ENCODE data around the gene FKBP2. TPM values are rescaled to one million over a fixed set of nuclear protein-coding genes. Genes with fewer than 3 reads are reported as not detected.
A peak's percentile ranks its signal among the peaks of the same experiment; 100 is the strongest.

FKBP2 gene
- total and polyA plus RNA-seq, 2 of the 13 experiments (the other 11 are each of a cell fraction or from before 2014, with no cell fraction given), result 30.1 to 53.3 TPM

DNA sequence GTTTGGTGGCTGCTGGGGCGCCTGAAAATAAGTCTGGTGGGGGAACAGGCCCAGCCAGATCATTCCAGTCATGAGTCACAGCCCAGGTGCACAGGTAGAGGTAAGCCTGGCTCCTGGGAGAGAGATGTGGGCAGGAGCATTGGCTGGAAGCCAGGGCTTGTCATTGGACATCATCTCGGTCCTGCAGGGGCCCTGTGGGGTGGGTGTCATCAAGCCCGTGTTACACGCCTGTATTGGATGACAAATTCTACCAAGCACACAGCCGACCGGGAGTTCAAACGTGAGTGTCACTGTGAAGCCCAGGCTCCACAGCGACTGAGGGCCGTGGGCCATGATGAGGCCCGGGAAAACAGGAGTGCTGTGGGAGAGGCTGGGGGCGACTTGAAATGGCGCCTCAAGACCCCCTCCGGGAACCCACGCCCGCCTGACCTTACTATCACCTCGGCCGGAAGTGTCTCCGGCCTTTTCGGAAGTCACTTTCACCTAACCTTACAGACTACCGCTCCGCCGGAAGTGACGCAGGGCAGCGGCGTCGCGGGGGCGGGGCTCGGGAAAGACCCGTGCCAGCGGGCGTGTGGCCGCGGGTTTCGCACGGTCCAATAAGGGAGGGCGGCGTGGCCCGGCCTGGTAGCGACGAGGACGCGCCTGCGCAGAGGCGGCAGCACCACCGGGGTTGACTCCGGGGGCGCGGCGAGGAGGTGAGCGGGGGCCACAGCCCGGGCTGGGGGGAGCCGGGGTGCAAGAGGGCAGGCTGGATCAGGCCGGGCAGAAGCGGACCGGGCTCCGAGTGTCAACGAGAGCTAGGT, at the start of gene FKBP2 (continued):
- TF ChIP-seq SSRP1 (CRISPR knock-in tag; IDR thresholded peaks at IDR 0.05) (peak; percentile 89), HHEX (CRISPR knock-in tag; IDR thresholded peaks at IDR 0.05) (no peak), ZNF121 (CRISPR knock-in tag; IDR thresholded peaks at IDR 0.05) (no peak), ZNF577 (CRISPR knock-in tag; IDR thresholded peaks at IDR 0.05; ENCODE audit: borderline replicate concordance, low read depth) (no peak), ZNF550 (CRISPR knock-in tag; IDR thresholded peaks at IDR 0.05; ENCODE audit: borderline replicate concordance) (no peak), ZNF589 (CRISPR knock-in tag; conservative IDR thresholded peaks at IDR 0.05) (no peak), ZNF326 (CRISPR knock-in tag; IDR thresholded peaks at IDR 0.05; ENCODE audit: borderline replicate concordance) (no peak), NFIB (CRISPR knock-in tag; IDR thresholded peaks at IDR 0.05; ENCODE audit: borderline replicate concordance) (no peak), TAF15 (IDR thresholded peaks at IDR 0.05; ENCODE audit: low read depth, low read length, poor library complexity, severe bottlenecking) (peak; percentile 90), ZNF773 (CRISPR knock-in tag; IDR thresholded peaks at IDR 0.05; ENCODE audit: borderline replicate concordance) (peak; percentile 41; the same call in 1 of the 2 replicates), ZNF781 (CRISPR knock-in tag; IDR thresholded peaks at IDR 0.05; ENCODE audit: borderline replicate concordance, not compliant biosample characterization) (no peak), ZNF607 (CRISPR knock-in tag; IDR thresholded peaks at IDR 0.05; ENCODE audit: borderline replicate concordance) (peak; percentile 79), MED13 (CRISPR knock-in tag; IDR thresholded peaks at IDR 0.05) (0 out of 2 replicates have a peak, but pooled peaks have one; percentile 29)
- TF ChIP-seq, protein P1, sequence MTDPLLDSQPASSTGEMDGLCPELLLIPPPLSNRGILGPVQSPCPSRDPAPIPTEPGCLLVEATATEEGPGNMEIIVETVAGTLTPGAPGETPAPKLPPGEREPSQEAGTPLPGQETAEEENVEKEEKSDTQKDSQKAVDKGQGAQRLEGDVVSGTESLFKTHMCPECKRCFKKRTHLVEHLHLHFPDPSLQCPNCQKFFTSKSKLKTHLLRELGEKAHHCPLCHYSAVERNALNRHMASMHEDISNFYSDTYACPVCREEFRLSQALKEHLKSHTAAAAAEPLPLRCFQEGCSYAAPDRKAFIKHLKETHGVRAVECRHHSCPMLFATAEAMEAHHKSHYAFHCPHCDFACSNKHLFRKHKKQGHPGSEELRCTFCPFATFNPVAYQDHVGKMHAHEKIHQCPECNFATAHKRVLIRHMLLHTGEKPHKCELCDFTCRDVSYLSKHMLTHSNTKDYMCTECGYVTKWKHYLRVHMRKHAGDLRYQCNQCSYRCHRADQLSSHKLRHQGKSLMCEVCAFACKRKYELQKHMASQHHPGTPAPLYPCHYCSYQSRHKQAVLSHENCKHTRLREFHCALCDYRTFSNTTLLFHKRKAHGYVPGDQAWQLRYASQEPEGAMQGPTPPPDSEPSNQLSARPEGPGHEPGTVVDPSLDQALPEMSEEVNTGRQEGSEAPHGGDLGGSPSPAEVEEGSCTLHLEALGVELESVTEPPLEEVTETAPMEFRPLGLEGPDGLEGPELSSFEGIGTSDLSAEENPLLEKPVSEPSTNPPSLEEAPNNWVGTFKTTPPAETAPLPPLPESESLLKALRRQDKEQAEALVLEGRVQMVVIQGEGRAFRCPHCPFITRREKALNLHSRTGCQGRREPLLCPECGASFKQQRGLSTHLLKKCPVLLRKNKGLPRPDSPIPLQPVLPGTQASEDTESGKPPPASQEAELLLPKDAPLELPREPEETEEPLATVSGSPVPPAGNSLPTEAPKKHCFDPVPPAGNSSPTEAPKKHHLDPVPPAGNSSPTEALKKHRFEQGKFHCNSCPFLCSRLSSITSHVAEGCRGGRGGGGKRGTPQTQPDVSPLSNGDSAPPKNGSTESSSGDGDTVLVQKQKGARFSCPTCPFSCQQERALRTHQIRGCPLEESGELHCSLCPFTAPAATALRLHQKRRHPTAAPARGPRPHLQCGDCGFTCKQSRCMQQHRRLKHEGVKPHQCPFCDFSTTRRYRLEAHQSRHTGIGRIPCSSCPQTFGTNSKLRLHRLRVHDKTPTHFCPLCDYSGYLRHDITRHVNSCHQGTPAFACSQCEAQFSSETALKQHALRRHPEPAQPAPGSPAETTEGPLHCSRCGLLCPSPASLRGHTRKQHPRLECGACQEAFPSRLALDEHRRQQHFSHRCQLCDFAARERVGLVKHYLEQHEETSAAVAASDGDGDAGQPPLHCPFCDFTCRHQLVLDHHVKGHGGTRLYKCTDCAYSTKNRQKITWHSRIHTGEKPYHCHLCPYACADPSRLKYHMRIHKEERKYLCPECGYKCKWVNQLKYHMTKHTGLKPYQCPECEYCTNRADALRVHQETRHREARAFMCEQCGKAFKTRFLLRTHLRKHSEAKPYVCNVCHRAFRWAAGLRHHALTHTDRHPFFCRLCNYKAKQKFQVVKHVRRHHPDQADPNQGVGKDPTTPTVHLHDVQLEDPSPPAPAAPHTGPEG (CRISPR knock-in tag; IDR thresholded peaks at IDR 0.05), result peak; percentile 88
- TF ChIP-seq, protein P2, sequence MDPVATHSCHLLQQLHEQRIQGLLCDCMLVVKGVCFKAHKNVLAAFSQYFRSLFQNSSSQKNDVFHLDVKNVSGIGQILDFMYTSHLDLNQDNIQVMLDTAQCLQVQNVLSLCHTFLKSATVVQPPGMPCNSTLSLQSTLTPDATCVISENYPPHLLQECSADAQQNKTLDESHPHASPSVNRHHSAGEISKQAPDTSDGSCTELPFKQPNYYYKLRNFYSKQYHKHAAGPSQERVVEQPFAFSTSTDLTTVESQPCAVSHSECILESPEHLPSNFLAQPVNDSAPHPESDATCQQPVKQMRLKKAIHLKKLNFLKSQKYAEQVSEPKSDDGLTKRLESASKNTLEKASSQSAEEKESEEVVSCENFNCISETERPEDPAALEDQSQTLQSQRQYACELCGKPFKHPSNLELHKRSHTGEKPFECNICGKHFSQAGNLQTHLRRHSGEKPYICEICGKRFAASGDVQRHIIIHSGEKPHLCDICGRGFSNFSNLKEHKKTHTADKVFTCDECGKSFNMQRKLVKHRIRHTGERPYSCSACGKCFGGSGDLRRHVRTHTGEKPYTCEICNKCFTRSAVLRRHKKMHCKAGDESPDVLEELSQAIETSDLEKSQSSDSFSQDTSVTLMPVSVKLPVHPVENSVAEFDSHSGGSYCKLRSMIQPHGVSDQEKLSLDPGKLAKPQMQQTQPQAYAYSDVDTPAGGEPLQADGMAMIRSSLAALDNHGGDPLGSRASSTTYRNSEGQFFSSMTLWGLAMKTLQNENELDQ (CRISPR knock-in tag; IDR thresholded peaks at IDR 0.05; ENCODE audit: borderline replicate concordance), result no peak
- TF ChIP-seq, protein P3, sequence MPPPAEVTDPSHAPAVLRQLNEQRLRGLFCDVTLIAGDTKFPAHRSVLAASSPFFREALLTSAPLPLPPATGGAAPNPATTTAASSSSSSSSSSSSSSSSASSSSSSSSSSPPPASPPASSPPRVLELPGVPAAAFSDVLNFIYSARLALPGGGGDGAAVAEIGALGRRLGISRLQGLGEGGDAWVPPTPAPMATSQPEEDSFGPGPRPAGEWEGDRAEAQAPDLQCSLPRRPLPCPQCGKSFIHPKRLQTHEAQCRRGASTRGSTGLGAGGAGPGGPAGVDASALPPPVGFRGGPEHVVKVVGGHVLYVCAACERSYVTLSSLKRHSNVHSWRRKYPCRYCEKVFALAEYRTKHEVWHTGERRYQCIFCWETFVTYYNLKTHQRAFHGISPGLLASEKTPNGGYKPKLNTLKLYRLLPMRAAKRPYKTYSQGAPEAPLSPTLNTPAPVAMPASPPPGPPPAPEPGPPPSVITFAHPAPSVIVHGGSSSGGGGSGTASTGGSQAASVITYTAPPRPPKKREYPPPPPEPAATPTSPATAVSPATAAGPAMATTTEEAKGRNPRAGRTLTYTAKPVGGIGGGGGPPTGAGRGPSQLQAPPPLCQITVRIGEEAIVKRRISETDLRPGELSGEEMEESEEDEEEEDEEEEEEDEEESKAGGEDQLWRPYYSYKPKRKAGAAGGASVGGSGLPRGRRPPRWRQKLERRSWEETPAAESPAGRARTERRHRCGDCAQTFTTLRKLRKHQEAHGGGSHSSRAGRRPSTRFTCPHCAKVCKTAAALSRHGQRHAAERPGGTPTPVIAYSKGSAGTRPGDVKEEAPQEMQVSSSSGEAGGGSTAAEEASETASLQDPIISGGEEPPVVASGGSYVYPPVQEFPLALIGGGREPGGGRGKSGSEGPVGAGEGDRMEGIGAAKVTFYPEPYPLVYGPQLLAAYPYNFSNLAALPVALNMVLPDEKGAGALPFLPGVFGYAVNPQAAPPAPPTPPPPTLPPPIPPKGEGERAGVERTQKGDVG (CRISPR knock-in tag; IDR thresholded peaks at IDR 0.05; ENCODE audit: borderline replicate concordance), result no peak

All from HepG2 (cell line).